ENCODE results near the gene LIPJ. TPM values are rescaled to one million over a fixed set of nuclear protein-coding genes. Genes with fewer than 3 reads are reported as not detected.

The LIPJ gene
- total and polyA plus RNA-seq, 10 of the 15 experiments (the other 5 are each of a cell fraction or from before 2014, with no cell fraction given) = 0.03 to 0.23 (median 0.08) TPM; not detected in 5

DNA sequence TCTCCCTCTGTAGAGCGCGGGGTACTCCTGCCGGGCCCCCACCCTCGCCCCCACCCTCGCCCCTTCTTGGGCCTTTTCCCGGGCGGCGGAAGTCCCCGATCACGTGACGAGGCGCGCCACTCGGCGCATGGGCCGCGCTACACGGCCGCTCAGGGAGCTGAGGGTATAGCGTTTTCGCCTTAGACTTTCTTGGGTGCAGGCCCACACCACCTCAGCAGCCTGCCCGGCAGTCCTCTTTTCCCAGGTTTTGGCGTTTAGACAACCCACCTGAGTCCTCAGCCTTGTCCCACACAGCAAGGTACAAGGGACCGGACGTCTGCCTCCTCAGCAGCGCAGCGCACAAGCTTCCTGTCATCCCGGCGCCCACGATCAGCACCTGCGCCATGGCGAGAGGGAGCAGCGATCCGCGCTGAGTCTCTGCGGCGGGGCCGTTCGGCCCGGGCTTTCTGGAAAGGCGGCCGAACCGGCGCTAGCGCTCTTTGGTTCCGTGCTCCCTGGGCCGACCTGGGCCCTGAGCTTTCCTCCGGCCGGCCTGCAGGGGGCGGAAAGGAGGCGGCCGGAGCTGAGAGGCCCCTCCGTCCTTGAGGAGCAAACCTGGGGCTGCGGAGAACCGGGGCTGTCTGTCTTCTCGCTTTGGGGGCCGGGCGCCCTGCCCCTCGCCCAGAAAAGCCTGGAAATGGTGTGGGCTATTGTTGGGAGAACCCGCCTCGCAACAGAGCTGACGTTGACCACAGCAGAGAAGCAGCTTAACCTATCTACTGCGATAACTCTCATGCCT is 3.6 kb upstream of the LIPJ start, which contains the start of gene RNLS (continued):
- TF ChIP-seq, protein P1, sequence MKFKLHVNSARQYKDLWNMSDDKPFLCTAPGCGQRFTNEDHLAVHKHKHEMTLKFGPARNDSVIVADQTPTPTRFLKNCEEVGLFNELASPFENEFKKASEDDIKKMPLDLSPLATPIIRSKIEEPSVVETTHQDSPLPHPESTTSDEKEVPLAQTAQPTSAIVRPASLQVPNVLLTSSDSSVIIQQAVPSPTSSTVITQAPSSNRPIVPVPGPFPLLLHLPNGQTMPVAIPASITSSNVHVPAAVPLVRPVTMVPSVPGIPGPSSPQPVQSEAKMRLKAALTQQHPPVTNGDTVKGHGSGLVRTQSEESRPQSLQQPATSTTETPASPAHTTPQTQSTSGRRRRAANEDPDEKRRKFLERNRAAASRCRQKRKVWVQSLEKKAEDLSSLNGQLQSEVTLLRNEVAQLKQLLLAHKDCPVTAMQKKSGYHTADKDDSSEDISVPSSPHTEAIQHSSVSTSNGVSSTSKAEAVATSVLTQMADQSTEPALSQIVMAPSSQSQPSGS (IDR thresholded peaks at IDR 0.05; ENCODE audit: low read length) = no peak
- TF ChIP-seq, protein P2, sequence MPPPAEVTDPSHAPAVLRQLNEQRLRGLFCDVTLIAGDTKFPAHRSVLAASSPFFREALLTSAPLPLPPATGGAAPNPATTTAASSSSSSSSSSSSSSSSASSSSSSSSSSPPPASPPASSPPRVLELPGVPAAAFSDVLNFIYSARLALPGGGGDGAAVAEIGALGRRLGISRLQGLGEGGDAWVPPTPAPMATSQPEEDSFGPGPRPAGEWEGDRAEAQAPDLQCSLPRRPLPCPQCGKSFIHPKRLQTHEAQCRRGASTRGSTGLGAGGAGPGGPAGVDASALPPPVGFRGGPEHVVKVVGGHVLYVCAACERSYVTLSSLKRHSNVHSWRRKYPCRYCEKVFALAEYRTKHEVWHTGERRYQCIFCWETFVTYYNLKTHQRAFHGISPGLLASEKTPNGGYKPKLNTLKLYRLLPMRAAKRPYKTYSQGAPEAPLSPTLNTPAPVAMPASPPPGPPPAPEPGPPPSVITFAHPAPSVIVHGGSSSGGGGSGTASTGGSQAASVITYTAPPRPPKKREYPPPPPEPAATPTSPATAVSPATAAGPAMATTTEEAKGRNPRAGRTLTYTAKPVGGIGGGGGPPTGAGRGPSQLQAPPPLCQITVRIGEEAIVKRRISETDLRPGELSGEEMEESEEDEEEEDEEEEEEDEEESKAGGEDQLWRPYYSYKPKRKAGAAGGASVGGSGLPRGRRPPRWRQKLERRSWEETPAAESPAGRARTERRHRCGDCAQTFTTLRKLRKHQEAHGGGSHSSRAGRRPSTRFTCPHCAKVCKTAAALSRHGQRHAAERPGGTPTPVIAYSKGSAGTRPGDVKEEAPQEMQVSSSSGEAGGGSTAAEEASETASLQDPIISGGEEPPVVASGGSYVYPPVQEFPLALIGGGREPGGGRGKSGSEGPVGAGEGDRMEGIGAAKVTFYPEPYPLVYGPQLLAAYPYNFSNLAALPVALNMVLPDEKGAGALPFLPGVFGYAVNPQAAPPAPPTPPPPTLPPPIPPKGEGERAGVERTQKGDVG (CRISPR knock-in tag; IDR thresholded peaks at IDR 0.05) = no peak
- peak; percentile 66; the same call in 1 of the 2 replicates for TF ChIP-seq DPF2 (IDR thresholded peaks at IDR 0.05)
- TF ChIP-seq MXI1 (IDR thresholded peaks at IDR 0.05; ENCODE audit: low read depth, low read length) = no peak
- no peak for TF ChIP-seq ZNF384 (IDR thresholded peaks at IDR 0.05; ENCODE audit: borderline replicate concordance, low read depth, low read length)
- TF ChIP-seq SMARCA5 (IDR thresholded peaks at IDR 0.05) = peak; percentile 90; the same call in 1 of the 2 replicates
- no peak for TF ChIP-seq CHD4 (IDR thresholded peaks at IDR 0.05)
- TF ChIP-seq SMC3 (IDR thresholded peaks at IDR 0.05; ENCODE audit: borderline replicate concordance, low read length) = peak; percentile 24
- no peak for TF ChIP-seq ZNF207 (IDR thresholded peaks at IDR 0.05; ENCODE audit: borderline replicate concordance)
- no peak for TF ChIP-seq RB1 (IDR thresholded peaks at IDR 0.05; ENCODE audit: borderline replicate concordance)
- TF ChIP-seq USF1 (IDR thresholded peaks at IDR 0.05; ENCODE audit: borderline replicate concordance, extremely low read length, insufficient read depth, low read depth, low read length) = peak; percentile 89
- TF ChIP-seq ZNF217 (IDR thresholded peaks at IDR 0.05) = no peak
- TF ChIP-seq EP300 (IDR thresholded peaks at IDR 0.05; ENCODE audit: borderline replicate concordance in 1 of 2, control insufficient read depth in 1 of 2, low read depth in 2 of 2, low read length in 2 of 2) = no peak
- no peak for TF ChIP-seq CBFB (IDR thresholded peaks at IDR 0.05; ENCODE audit: low read depth)
- TF ChIP-seq MYC (IDR thresholded peaks at IDR 0.05; ENCODE audit: insufficient read depth, insufficient read length, insufficient replicate concordance, low read length, severe bottlenecking) = no peak
- peak; percentile 87 for TF ChIP-seq POLR2AphosphoS5 (IDR thresholded peaks at IDR 0.05; ENCODE audit: low read length)
- TF ChIP-seq HDAC6 (IDR thresholded peaks at IDR 0.05; ENCODE audit: unreplicated experiment) = no peak
- peak; percentile 87 for TF ChIP-seq GATAD2B (conservative IDR thresholded peaks at IDR 0.05; ENCODE audit: low read depth)
- peak; percentile 62; the same call in 1 of the 2 replicates for TF ChIP-seq POLR2AphosphoS2 (IDR thresholded peaks at IDR 0.05; ENCODE audit: low read depth, low read length)
- TF ChIP-seq, protein P3, sequence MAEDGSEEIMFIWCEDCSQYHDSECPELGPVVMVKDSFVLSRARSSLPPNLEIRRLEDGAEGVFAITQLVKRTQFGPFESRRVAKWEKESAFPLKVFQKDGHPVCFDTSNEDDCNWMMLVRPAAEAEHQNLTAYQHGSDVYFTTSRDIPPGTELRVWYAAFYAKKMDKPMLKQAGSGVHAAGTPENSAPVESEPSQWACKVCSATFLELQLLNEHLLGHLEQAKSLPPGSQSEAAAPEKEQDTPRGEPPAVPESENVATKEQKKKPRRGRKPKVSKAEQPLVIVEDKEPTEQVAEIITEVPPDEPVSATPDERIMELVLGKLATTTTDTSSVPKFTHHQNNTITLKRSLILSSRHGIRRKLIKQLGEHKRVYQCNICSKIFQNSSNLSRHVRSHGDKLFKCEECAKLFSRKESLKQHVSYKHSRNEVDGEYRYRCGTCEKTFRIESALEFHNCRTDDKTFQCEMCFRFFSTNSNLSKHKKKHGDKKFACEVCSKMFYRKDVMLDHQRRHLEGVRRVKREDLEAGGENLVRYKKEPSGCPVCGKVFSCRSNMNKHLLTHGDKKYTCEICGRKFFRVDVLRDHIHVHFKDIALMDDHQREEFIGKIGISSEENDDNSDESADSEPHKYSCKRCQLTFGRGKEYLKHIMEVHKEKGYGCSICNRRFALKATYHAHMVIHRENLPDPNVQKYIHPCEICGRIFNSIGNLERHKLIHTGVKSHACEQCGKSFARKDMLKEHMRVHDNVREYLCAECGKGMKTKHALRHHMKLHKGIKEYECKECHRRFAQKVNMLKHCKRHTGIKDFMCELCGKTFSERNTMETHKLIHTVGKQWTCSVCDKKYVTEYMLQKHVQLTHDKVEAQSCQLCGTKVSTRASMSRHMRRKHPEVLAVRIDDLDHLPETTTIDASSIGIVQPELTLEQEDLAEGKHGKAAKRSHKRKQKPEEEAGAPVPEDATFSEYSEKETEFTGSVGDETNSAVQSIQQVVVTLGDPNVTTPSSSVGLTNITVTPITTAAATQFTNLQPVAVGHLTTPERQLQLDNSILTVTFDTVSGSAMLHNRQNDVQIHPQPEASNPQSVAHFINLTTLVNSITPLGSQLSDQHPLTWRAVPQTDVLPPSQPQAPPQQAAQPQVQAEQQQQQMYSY (CRISPR knock-in tag; IDR thresholded peaks at IDR 0.05) = no peak
